Measurements from ENCODE around the gene CHD5. TPM values are rescaled to one million over a fixed set of nuclear protein-coding genes. Genes with fewer than 3 reads are reported as not detected.
"Not testable (repeated sequence)": the region's sequence is repeated elsewhere in the genome, so short reads cannot be mapped to it uniquely, and the experiment has no call there.

The CHD5 gene
- polyA plus RNA-seq, 3 donors: 0.22 to 0.54 (median 0.37) TPM

DNA sequence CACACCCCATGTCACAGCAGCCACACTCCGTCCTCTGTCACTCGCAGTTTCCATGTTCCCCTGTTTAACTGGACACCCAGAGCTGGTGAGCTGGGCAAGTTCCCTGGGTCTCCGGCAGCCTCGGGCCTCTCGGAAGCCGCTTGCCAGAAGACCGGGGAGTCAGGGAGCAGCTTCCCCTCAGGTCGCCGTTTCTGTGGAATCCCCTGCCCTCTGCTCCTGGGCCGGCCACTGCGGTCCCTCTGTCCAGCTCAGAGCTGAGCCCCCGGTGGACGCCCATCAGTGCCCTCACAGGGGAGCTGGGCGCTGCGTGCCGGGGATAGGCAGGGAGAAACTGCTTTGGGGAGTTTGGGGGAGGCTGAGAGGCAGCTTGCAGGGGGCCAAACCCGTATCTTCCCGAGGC is 96.7 kb downstream of the CHD5 start:
- no peak for DNase-seq (ENCODE audit: extremely low read depth in 1 of 11, low read depth in 9 of 11, low spot score in 4 of 11)

GRCh38 chr1:6082430-6082971 is 97.6 kb downstream of the CHD5 start:
- no peak for DNase-seq (ENCODE audit: extremely low read depth in 1 of 11, low read depth in 9 of 11, low spot score in 4 of 11)

GRCh38 chr1:6081901-6082300 is 98.2 kb downstream of the CHD5 start:
- no peak for DNase-seq (ENCODE audit: extremely low read depth in 1 of 11, low read depth in 9 of 11, low spot score in 4 of 11)

DNA sequence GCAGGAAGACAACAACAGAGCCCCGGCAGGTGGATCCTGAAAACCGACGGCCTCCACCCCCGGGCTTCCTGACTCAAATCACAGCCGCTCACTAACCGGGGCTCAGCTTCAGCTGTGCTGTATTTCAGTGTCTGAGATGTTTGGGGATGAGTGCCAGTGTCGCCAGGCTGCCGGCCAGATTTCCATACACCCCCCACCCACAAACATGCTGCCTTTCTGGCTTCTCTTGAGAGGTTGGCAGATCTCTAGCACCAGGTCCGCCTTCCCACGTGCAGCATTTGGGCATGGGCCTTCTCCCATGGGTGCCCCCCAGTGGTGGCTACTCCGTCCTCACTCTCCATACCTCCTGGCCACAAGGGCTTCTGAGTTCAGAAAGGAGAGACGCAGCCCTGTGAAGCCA is 99.7 kb downstream of the CHD5 start:
- DNase-seq (ENCODE audit: extremely low read depth in 1 of 11, low read depth in 9 of 11, low spot score in 4 of 11): no peak

DNA sequence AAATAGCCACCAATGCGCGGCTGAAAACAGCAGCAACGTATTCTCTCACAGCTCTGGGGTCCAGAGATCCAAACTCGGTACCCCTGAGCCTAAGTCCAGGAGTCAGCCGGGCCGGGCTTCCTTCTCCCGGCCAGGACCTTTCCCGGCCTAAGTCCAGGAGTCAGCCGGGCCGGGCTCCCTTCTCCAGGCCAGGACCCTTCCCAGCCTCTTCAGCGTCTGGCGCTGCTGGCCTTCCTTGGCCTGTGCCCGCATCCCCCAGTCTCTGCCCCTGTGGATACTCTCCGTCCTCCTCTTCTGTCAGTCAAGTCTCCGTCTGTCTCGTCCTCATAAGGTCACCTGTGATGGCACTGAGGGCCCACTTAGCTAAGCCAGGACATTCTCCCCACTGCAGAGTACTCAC is 102.2 kb downstream of the CHD5 start:
- DNase-seq (ENCODE audit: extremely low read depth in 1 of 11, low read depth in 9 of 11, low spot score in 4 of 11): no peak

GRCh38 chr1:6077506-6077905 is 102.6 kb downstream of the CHD5 start:
- DNase-seq (ENCODE audit: extremely low read depth in 1 of 11, low read depth in 9 of 11, low spot score in 4 of 11): no peak

DNA sequence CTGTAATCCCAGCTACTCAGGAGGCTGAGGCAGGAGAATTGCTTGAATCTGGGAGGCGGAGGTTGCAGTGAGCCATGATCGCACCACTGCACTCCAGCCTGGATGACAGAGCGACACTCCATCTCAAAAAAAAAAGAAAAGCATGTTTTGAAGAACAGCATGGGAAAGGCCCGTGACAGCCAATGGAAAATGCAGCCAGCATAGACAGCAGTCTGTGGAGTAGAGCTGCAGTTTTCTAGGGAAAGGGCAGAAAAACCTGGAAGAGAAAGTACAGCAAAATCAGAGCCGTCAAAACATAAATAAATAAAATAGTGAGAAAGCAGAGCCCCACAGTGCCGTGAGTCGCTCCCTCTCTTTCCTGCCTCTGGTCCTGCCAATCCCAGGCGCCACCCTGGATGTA is 103.1 kb downstream of the CHD5 start:
- not testable (repeated sequence) for DNase-seq (ENCODE audit: extremely low read depth in 1 of 11, low read depth in 9 of 11, low spot score in 4 of 11)

DNA sequence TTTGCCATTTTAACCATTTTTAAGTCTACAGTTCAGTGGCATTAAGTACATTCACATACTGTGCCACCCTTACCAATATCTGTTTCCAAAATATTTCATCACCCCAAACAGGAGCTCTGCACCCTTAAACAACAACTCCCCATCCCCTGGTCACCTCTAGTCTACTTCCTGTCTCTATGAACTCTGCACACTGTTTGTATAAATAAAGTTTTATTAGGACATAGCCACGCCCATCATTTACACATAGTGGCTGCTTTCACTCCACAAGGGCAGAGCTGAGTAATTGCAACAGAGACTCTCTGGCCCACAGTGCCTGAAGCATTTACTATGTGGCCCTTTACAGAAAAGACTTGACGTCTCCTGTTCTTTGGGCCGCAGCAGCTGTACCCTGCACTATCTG is 104.4 kb downstream of the CHD5 start:
- no peak for DNase-seq (ENCODE audit: extremely low read depth in 1 of 11, low read depth in 9 of 11, low spot score in 4 of 11)

- no peak for DNase-seq (ENCODE audit: extremely low read depth in 1 of 11, low read depth in 9 of 11, low spot score in 4 of 11)
These were observed 105.8 kb downstream of the CHD5 start for GRCh38 chr1:6074192-6074901.

- no peak for DNase-seq (ENCODE audit: extremely low read depth in 1 of 11, low read depth in 9 of 11, low spot score in 4 of 11)
These were observed 106.6 kb downstream of the CHD5 start for GRCh38 chr1:6073480-6074053.

GRCh38 chr1:6072774-6073479 is 107.2 kb downstream of the CHD5 start:
- no peak for DNase-seq (ENCODE audit: extremely low read depth in 1 of 11, low read depth in 9 of 11, low spot score in 4 of 11)

GRCh38 chr1:6071219-6071618 is 108.9 kb downstream of the CHD5 start:
- DNase-seq (ENCODE audit: extremely low read depth in 1 of 11, low read depth in 9 of 11, low spot score in 4 of 11): no peak

DNA sequence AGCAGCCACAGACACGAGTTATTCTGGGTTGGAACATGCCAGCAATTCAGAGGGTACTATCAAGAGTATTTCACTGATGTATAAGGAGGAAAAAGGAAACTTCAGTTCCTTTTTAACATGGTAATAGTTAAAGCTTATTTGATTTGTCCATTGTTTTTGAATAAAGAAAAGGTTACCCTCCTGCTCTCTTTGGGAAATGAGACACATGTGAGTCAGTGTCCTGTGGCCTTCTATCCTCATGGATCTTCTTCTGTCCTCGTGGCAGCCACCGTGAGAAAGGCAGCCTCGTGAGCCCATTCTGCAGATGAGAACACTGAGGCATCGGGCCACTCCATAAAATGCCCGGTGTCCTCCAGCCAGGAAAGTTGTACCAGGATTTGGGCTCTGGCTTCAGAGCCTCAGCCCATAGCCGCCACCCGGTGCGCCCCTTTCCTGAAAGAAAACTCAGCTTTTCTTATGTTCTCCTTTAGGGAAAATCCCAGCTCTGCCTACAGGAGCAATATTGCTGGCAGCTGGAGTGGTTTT is 109.6 kb downstream of the CHD5 start:
- no peak for DNase-seq (ENCODE audit: extremely low read depth in 1 of 11, low read depth in 9 of 11, low spot score in 4 of 11)

GRCh38 chr1:6069573-6069972 is 110.5 kb downstream of the CHD5 start:
- DNase-seq (ENCODE audit: extremely low read depth in 1 of 11, low read depth in 9 of 11, low spot score in 4 of 11): no peak

DNA sequence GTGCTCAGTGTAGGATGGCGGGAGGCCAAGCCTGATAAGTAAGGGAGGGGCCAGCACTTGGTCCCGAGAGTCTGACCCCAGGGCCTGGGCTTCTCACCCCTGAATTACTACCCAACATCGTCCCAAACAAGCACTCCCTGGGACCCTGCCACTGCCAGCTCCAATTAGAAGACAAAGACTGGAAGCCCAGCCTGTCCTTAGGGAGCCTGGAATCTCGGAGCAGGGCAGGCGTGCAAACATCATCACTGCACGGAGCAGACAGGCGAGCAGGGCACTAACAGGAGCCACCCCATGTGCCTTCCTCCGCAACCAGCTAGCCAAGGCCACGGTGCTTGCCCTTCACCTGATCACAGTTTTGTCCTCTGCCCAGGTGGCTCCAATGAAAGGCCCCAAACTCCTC is 111.2 kb downstream of the CHD5 start:
- no peak for DNase-seq (ENCODE audit: extremely low read depth in 1 of 11, low read depth in 9 of 11, low spot score in 4 of 11)

DNA sequence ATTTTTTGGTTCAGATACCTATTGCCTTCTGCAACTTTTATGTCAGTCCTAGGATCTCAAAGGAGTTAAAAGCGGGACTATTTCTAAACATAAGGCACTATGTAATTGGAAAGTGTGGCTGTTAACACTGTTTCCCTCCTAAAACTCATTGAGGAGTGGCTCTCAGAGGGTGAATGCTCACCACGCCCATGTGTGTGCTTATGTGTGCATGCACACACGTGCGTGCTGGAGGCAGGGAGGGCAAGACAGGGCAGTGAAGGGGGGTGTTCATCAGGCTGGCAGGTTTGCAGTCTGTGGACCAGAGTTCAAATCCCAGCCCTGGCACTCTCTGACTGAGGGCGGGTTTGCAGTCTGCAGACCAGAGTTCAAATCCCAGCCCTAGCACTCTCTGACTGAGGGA is 112.0 kb downstream of the CHD5 start:
- DNase-seq (ENCODE audit: extremely low read depth in 1 of 11, low read depth in 9 of 11, low spot score in 4 of 11): no peak

GRCh38 chr1:6066680-6067079 is 113.4 kb downstream of the CHD5 start:
- no peak for DNase-seq (ENCODE audit: extremely low read depth in 1 of 11, low read depth in 9 of 11, low spot score in 4 of 11)

GRCh38 chr1:6065093-6065858 is 114.8 kb downstream of the CHD5 start:
- DNase-seq (ENCODE audit: extremely low read depth in 1 of 11, low read depth in 9 of 11, low spot score in 4 of 11): no peak

- not testable (repeated sequence) for DNase-seq (ENCODE audit: extremely low read depth in 1 of 11, low read depth in 9 of 11, low spot score in 4 of 11)
These were observed 116.5 kb downstream of the CHD5 start for GRCh38 chr1:6063532-6064053.
